ENCODE data around the gene FANCF. TPM values are rescaled to one million over a fixed set of nuclear protein-coding genes. Genes with fewer than 3 reads are reported as not detected.

FANCF gene
- total RNA-seq, 1 donor from 2014 or later, result 21.9 TPM

DNA sequence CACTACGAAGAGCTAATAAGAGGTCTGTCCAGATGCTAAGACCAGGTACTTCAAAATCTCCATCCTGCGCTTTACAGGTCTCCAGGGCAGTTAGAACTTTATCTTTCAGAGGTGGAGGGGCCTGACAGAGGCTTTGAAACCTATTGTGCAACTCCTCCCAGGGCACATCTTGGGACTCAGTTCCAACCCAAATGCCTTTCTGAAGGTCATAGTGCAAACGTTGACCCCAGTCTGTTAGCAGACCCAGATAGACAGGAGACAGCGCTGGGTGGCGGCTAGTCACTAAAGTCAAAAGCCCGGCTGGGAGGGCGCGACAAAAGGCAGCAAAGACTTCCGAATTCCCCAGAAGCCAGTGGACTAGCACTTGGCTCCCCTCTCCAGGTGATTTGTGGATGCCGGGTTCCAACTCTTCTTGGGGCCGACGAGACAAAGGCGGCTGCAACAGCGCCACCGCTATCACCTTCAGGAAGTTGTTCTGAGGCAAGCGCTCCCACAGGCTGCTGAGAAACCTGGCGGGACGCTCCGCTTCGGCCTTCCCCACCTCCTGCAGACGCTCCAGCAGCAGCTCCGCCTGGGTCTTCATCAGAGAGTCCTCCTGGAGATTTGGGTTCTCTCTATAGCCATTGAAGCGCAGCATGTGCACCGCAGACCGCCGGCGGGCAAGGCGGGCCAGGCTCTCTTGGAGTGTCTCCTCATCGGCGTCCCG, 728 bp downstream of the FANCF start:
- peaks cover 23% of the 10 kb centered on the region for H3K79me2 ChIP-seq (ENCODE audit: low read depth)
- no peaks in the 10 kb centered on the region for H3K36me3 ChIP-seq
- no peaks in the 10 kb centered on the region for H3K27me3 ChIP-seq
- H3F3A ChIP-seq (ENCODE audit: low read depth), result peaks cover 16% of the 10 kb centered on the region
- peak overlapping the region; percentile 97 for H3K4me3 Mint-ChIP-seq
- peaks cover 11% of the 10 kb centered on the region for H4K20me1 ChIP-seq (ENCODE audit: low read depth)
- no peaks in the 10 kb centered on the region for H3K9me3 Mint-ChIP-seq
- H3K36me3 Mint-ChIP-seq, result peaks cover 10% of the 10 kb centered on the region
- TF ChIP-seq, protein P1, sequence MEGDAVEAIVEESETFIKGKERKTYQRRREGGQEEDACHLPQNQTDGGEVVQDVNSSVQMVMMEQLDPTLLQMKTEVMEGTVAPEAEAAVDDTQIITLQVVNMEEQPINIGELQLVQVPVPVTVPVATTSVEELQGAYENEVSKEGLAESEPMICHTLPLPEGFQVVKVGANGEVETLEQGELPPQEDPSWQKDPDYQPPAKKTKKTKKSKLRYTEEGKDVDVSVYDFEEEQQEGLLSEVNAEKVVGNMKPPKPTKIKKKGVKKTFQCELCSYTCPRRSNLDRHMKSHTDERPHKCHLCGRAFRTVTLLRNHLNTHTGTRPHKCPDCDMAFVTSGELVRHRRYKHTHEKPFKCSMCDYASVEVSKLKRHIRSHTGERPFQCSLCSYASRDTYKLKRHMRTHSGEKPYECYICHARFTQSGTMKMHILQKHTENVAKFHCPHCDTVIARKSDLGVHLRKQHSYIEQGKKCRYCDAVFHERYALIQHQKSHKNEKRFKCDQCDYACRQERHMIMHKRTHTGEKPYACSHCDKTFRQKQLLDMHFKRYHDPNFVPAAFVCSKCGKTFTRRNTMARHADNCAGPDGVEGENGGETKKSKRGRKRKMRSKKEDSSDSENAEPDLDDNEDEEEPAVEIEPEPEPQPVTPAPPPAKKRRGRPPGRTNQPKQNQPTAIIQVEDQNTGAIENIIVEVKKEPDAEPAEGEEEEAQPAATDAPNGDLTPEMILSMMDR (IDR thresholded peaks at IDR 0.05), result peak; percentile 63
- TF ChIP-seq EZH2 (IDR thresholded peaks at IDR 0.05), result peak; percentile 43
- no peak for TF ChIP-seq EZH2phosphoT487 (IDR thresholded peaks at IDR 0.05)
- H3K9ac ChIP-seq, result peak overlapping the region; percentile 54
- peaks cover 11% of the 10 kb centered on the region for H3K4me1 ChIP-seq
- DNase-seq (ENCODE audit: low spot score), result peak; percentile 83
- H3K4me1 Mint-ChIP-seq, result peaks cover 15% of the 10 kb centered on the region
- H3K4me3 ChIP-seq, result peak overlapping the region; percentile 80
- peak overlapping the region; percentile 85 for H3K4me2 ChIP-seq
- no peaks in the 10 kb centered on the region for H3K9me3 ChIP-seq (ENCODE audit: low read depth)
- H3K27ac ChIP-seq, result peak overlapping the region; percentile 75
- no peaks in the 10 kb centered on the region for H3K27me3 Mint-ChIP-seq (ENCODE audit: insufficient read depth, low read depth)
- H3K27ac Mint-ChIP-seq, result peak overlapping the region; percentile 81
- peak overlapping the region; percentile 90 for H2AFZ ChIP-seq (replicated peaks)

- H3F3A ChIP-seq (ENCODE audit: low read depth), result no peaks in the 10 kb centered on the region
- peaks cover 9% of the 10 kb centered on the region for H3K36me3 Mint-ChIP-seq
- H3K4me2 ChIP-seq, result no peak overlapping the region
- no peaks in the 10 kb centered on the region for H3K27me3 Mint-ChIP-seq (ENCODE audit: insufficient read depth, low read depth)
- H3K36me3 ChIP-seq, result no peaks in the 10 kb centered on the region
- peaks cover 5% of the 10 kb centered on the region for H3K79me2 ChIP-seq (ENCODE audit: low read depth)
- H2AFZ ChIP-seq (replicated peaks), result no peak overlapping the region
- no peak for DNase-seq (ENCODE audit: low spot score)
- no peaks in the 10 kb centered on the region for H3K4me1 Mint-ChIP-seq
- no peak overlapping the region for H3K27ac Mint-ChIP-seq
- no peaks in the 10 kb centered on the region for H3K4me1 ChIP-seq
- H3K4me3 ChIP-seq, result no peak overlapping the region
- H3K27ac ChIP-seq, result no peak overlapping the region
- H3K9me3 Mint-ChIP-seq, result peaks cover 9% of the 10 kb centered on the region
- H3K27me3 ChIP-seq, result no peaks in the 10 kb centered on the region
- TF ChIP-seq, protein P1 (IDR thresholded peaks at IDR 0.05), result no peak
- no peak for TF ChIP-seq EZH2 (IDR thresholded peaks at IDR 0.05)
- no peak for TF ChIP-seq EZH2phosphoT487 (IDR thresholded peaks at IDR 0.05)
- no peaks in the 10 kb centered on the region for H3K9me3 ChIP-seq (ENCODE audit: low read depth)
- no peak overlapping the region for H3K9ac ChIP-seq
- no peak overlapping the region for H3K4me3 Mint-ChIP-seq
- H4K20me1 ChIP-seq (ENCODE audit: low read depth), result no peaks in the 10 kb centered on the region
Measured at GRCh38 chr11:22617868-22618267, 7.8 kb downstream of the FANCF start.

DNA sequence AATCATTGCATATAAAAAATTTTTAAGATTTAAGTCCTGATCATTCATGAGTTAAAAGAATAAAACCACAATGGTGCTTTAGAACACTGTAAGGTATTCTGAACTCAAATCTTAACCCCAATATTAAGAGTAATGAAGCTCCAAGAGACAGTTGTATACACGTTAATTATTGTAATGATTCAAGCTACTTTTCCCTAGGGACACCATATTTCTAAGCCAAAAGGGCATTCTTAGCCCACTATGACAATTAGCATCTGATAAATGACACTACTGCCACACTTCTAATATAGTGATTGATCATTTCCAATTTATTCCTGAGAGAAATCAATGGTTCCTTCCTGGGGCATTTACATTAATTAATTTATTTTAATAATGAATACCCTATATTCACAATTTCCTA, 21.7 kb downstream of the FANCF start:
- no peak overlapping the region for H2AFZ ChIP-seq (replicated peaks)
- H3K27ac Mint-ChIP-seq, result no peak overlapping the region
- no peaks in the 10 kb centered on the region for H3K27me3 ChIP-seq
- H3K36me3 Mint-ChIP-seq, result no peaks in the 10 kb centered on the region
- no peaks in the 10 kb centered on the region for H3F3A ChIP-seq (ENCODE audit: low read depth)
- H3K4me2 ChIP-seq, result no peak overlapping the region
- H3K4me1 Mint-ChIP-seq, result no peaks in the 10 kb centered on the region
- DNase-seq (ENCODE audit: low spot score), result no peak
- no peaks in the 10 kb centered on the region for H3K27me3 Mint-ChIP-seq (ENCODE audit: insufficient read depth, low read depth)
- no peaks in the 10 kb centered on the region for H3K79me2 ChIP-seq (ENCODE audit: low read depth)
- H3K9me3 Mint-ChIP-seq, result no peaks in the 10 kb centered on the region
- no peak overlapping the region for H3K4me3 ChIP-seq
- TF ChIP-seq, protein P1 (IDR thresholded peaks at IDR 0.05), result no peak
- TF ChIP-seq EZH2phosphoT487 (IDR thresholded peaks at IDR 0.05), result no peak
- TF ChIP-seq EZH2 (IDR thresholded peaks at IDR 0.05), result no peak
- no peaks in the 10 kb centered on the region for H3K9me3 ChIP-seq (ENCODE audit: low read depth)
- H3K27ac ChIP-seq, result no peak overlapping the region
- H3K9ac ChIP-seq, result no peak overlapping the region
- no peaks in the 10 kb centered on the region for H3K4me1 ChIP-seq
- no peak overlapping the region for H3K4me3 Mint-ChIP-seq
- no peaks in the 10 kb centered on the region for H3K36me3 ChIP-seq
- H4K20me1 ChIP-seq (ENCODE audit: low read depth), result no peaks in the 10 kb centered on the region

Data from neural progenitor cell (in vitro differentiated cells).